Measurements from ENCODE around the gene POC1A.
A peak's percentile ranks its signal among the peaks of the same experiment; 100 is the strongest.
"Not testable (repeated sequence)": the region's sequence is repeated elsewhere in the genome, so short reads cannot be mapped to it uniquely, and the experiment has no call there.

Gene POC1A

GRCh38 chr3:52044869-52045619 lies 109.2 kb downstream of the POC1A start:
- Histone ChIP-seq H3K27ac (ENCODE audit: extremely low read depth, low read depth, low read length) (no peak overlapping the region), H3K36me3 (ENCODE audit: control insufficient read depth in 2 of 2, insufficient read depth in 1 of 2, low read length in 2 of 2) (peaks cover 0 to 24% of the 10 kb centered on the region in 2 experiments; a peak in 1 of 3 replicates), H3K9me3 (ENCODE audit: control insufficient read depth, insufficient read depth, low read depth, low read length) (no peaks in the 10 kb centered on the region), H3K4me3 (ENCODE audit: low read depth, low read length) (no peak overlapping the region), H3K4me1 (ENCODE audit: control insufficient read depth, insufficient read depth, low read length) (no peaks in the 10 kb centered on the region)
- POLR2A ChIA-PET = interaction anchor here (0.6 to 1.5 kb wide), 3 partner anchors 11 to 78 kb away, joined by 3 read pairs; no protein-coding TSS in a partner anchor
- CTCF ChIA-PET = interaction anchor here (1.1 kb wide), 1 partner anchor 120 kb away, joined by 3 read pairs; no protein-coding TSS in a partner anchor
- peak; percentile 24; the same call in 1 of the 2 replicates for TF ChIP-seq ZNF394 (tag by site-specific recombination; IDR thresholded peaks at IDR 0.05; ENCODE audit: borderline replicate concordance)
- peak; percentile 78 for TF ChIP-seq ZBTB8A (tag by site-specific recombination; IDR thresholded peaks at IDR 0.05)
- no peak for TF ChIP-seq KLF17 (tag by site-specific recombination; IDR thresholded peaks at IDR 0.05)
- TF ChIP-seq ZNF416 (tag by site-specific recombination; IDR thresholded peaks at IDR 0.05) = no peak
- TF ChIP-seq ZNF274 (IDR thresholded peaks at IDR 0.05; ENCODE audit: low read length) = no peak
- no peak for TF ChIP-seq ZNF274 (tag by site-specific recombination; IDR thresholded peaks at IDR 0.05; ENCODE audit: borderline replicate concordance)
- TF ChIP-seq ZNF707 (tag by site-specific recombination; IDR thresholded peaks at IDR 0.05) = no peak
- no peak for TF ChIP-seq ZNF513 (tag by site-specific recombination; IDR thresholded peaks at IDR 0.05)

GRCh38 chr3:52043750-52044149 lies 110.5 kb downstream of the POC1A start:
- no peaks in the 10 kb centered on the region for H3K4me1 ChIP-seq (ENCODE audit: control insufficient read depth, insufficient read depth, low read length)
- POLR2A ChIA-PET = interaction anchor here (0.5 kb wide), 1 partner anchor 177 kb away, joined by 6 read pairs; no protein-coding TSS in a partner anchor
- H3K27ac ChIP-seq (ENCODE audit: extremely low read depth, low read depth, low read length) = no peak overlapping the region
- H3K9me3 ChIP-seq (ENCODE audit: control insufficient read depth, insufficient read depth, low read depth, low read length) = no peaks in the 10 kb centered on the region
- no peak overlapping the region for H3K4me3 ChIP-seq (ENCODE audit: low read depth, low read length)
- CTCF ChIA-PET = interaction anchor here (0.7 to 0.8 kb wide), 2 partner anchors 29 to 102 kb away, joined by 3 read pairs; partner anchors contain the start of gene RRP9
- TF ChIP-seq ZNF548 (tag by site-specific recombination; IDR thresholded peaks at IDR 0.05) = no peak
- TF ChIP-seq ZNF521 (tag by site-specific recombination; IDR thresholded peaks at IDR 0.05) = no peak
- TF ChIP-seq ZIC2 (tag by site-specific recombination; IDR thresholded peaks at IDR 0.05) = peak; percentile 88
- TF ChIP-seq GLIS1 (tag by site-specific recombination; IDR thresholded peaks at IDR 0.05) = peak; percentile 59
- TF ChIP-seq ZNF155 (tag by site-specific recombination; IDR thresholded peaks at IDR 0.05) = no peak
- TF ChIP-seq ZNF112 (tag by site-specific recombination; IDR thresholded peaks at IDR 0.05) = no peak
- peaks cover 0 to 12% of the 10 kb centered on the region in 2 experiments; a peak in 1 of 3 replicates for H3K36me3 ChIP-seq (ENCODE audit: control insufficient read depth in 2 of 2, insufficient read depth in 1 of 2, low read length in 2 of 2)

GRCh38 chr3:52043039-52043438 lies 111.2 kb downstream of the POC1A start:
- H3K27ac ChIP-seq (ENCODE audit: extremely low read depth, low read depth, low read length); H3K9me3 ChIP-seq (ENCODE audit: control insufficient read depth, insufficient read depth, low read depth, low read length); H3K36me3 ChIP-seq (ENCODE audit: control insufficient read depth in 2 of 2, insufficient read depth in 1 of 2, low read length in 2 of 2); H3K4me1 ChIP-seq (ENCODE audit: control insufficient read depth, insufficient read depth, low read length); CTCF ChIA-PET; H3K4me3 ChIP-seq (ENCODE audit: low read depth, low read length): not testable (repeated sequence)
- peak; percentile 50; the same call in 1 of the 2 replicates for TF ChIP-seq PRDM1 (tag by site-specific recombination; IDR thresholded peaks at IDR 0.05)
- TF ChIP-seq ZNF366 (tag by site-specific recombination; conservative IDR thresholded peaks at IDR 0.05) = peak; percentile 83
- TF ChIP-seq ZNF341 (tag by site-specific recombination; IDR thresholded peaks at IDR 0.05; ENCODE audit: low read depth) = peak; percentile 43; the same call in 1 of the 2 replicates
- POLR2A ChIA-PET = interaction anchor here (0.7 kb wide), 1 partner anchor 14 kb away, joined by 4 read pairs; no protein-coding TSS in a partner anchor

Data from HEK293 (cell line).